GM10266 (cell line): ENCODE data around the gene RCOR2.

ENCODE experiments used
- DNase-seq: peaks from one replicate; pipeline ENCODE4 v3.0.0; 2012; ENCODE audit errors: extremely low spot score
- CTCF ChIP-seq: IDR thresholded peaks from 2 replicates; pipeline ENCODE4 v1.5.1; 2012; ENCODE audit warnings: mild to moderate bottlenecking, low read depth; ENCODE audit not compliant: control insufficient read depth, insufficient read depth; ENCODE audit errors: missing control alignments

Gene RCOR2

GRCh38 chr11:63911440-63911839 lies 5.5 kb downstream of the RCOR2 start:
- TF ChIP-seq CTCF = no peak

GRCh38 chr11:63910675-63911074 lies 6.3 kb downstream of the RCOR2 start:
- DNase-seq = no peak
- TF ChIP-seq CTCF = no peak

More at GRCh38 chr11:63911440-63911839, 5.5 kb downstream of the RCOR2 start:
- DNase-seq = peak; percentile 23

- TF ChIP-seq CTCF = no peak
- peak; percentile 38 for DNase-seq
Observed at GRCh38 chr11:63909591-63910506, 7.1 kb downstream of the RCOR2 start.

GRCh38 chr11:63908631-63909401 lies 8.1 kb downstream of the RCOR2 start:
- no peak for TF ChIP-seq CTCF
- DNase-seq = no peak

GRCh38 chr11:63907808-63908530 lies 9.0 kb downstream of the RCOR2 start:
- no peak for TF ChIP-seq CTCF

GRCh38 chr11:63907063-63907462 lies 9.9 kb downstream of the RCOR2 start:
- DNase-seq = peak; percentile 28
- TF ChIP-seq CTCF = no peak

More at GRCh38 chr11:63907808-63908530, 9.0 kb downstream of the RCOR2 start:
- DNase-seq = no peak

- peak; percentile 72 for DNase-seq
Observed at GRCh38 chr11:63906585-63906984, 10.4 kb downstream of the RCOR2 start.

More at GRCh38 chr11:63906585-63906984, 10.4 kb downstream of the RCOR2 start:
- peak; percentile 19 for TF ChIP-seq CTCF
